Cardiac septum (tissue), 1 donor: ENCODE results near the gene FLYWCH2. TPM values are rescaled to one million over a fixed set of nuclear protein-coding genes. Genes with fewer than 3 reads are reported as not detected.
"Not testable (repeated sequence)": the region's sequence is repeated elsewhere in the genome, so short reads cannot be mapped to it uniquely, and the experiment has no call there.

Experiments
- DNase-seq: peaks from one replicate; pipeline ENCODE4 v3.0.0-alpha.2; 2020; ENCODE audit warnings: low spot score
- intact Hi-C: fragments of 100-400 bp; cut with DNase I; formaldehyde crosslinking; loops from one replicate; pipeline ENCODE4 v1.14.0; 2022
- total RNA-seq: library from RNA; stranded (reverse); fragmentation: NEBNext Ultra II Directional; extraction: Animal tissue kit (Norgen Biotek cat#: 25700); gene quantifications from one replicate; pipeline ENCODE4 v1.2.1, GENCODE V29; 2021
- donor health status: DM: no; HTN: no; CAD: no.

Gene FLYWCH2
- total RNA-seq, 1 donor from 2014 or later = 20.8 TPM

- intact Hi-C loops, DNase-seq: not testable (repeated sequence)
Measured at GRCh38 chr16:2928151-2928550, 45.1 kb downstream of the FLYWCH2 start.

- DNase-seq = no peak
- intact Hi-C loops = no loop called here
Measured at GRCh38 chr16:2928796-2929195, 45.8 kb downstream of the FLYWCH2 start.

- DNase-seq = no peak
- intact Hi-C loops = no loop called here
Measured at GRCh38 chr16:2929693-2930092, 46.7 kb downstream of the FLYWCH2 start.

- intact Hi-C loops = no loop called here
- DNase-seq = no peak
Measured at GRCh38 chr16:2930236-2930635, 47.2 kb downstream of the FLYWCH2 start.

- intact Hi-C loops, DNase-seq: not testable (repeated sequence)
Measured at GRCh38 chr16:2931231-2931914, 48.4 kb downstream of the FLYWCH2 start.

- no peak for DNase-seq
Measured at GRCh38 chr16:2933136-2933535, 50.1 kb downstream of the FLYWCH2 start.

GRCh38 chr16:2933701-2934100 lies 50.7 kb downstream of the FLYWCH2 start:
- intact Hi-C loops = no loop called here
- no peak for DNase-seq

More at GRCh38 chr16:2933136-2933535, 50.1 kb downstream of the FLYWCH2 start:
- intact Hi-C loops = no loop called here

- intact Hi-C loops = no loop called here
- DNase-seq = no peak
Measured at GRCh38 chr16:2934450-2934849, 51.4 kb downstream of the FLYWCH2 start.

- intact Hi-C loops = no loop called here
- no peak for DNase-seq
Measured at GRCh38 chr16:2936436-2937011, 53.5 kb downstream of the FLYWCH2 start.

- DNase-seq = no peak
- intact Hi-C loops = no loop called here
Measured at GRCh38 chr16:2937170-2937569, 54.2 kb downstream of the FLYWCH2 start.

- DNase-seq = no peak
- intact Hi-C loops = no loop called here
Measured at GRCh38 chr16:2938206-2938605, 55.2 kb downstream of the FLYWCH2 start.

- DNase-seq = no peak
- intact Hi-C loops = no loop called here
Measured at GRCh38 chr16:2939968-2940367, 57.0 kb downstream of the FLYWCH2 start.

GRCh38 chr16:2942045-2942444 lies 59.0 kb downstream of the FLYWCH2 start:
- no peak for DNase-seq
- intact Hi-C loops = no loop called here

GRCh38 chr16:2943716-2944115 lies 60.7 kb downstream of the FLYWCH2 start:
- DNase-seq, intact Hi-C loops: not testable (repeated sequence)

GRCh38 chr16:2946649-2947048 lies 63.6 kb downstream of the FLYWCH2 start:
- intact Hi-C loops = no loop called here
- no peak for DNase-seq

Other genes with a start within 250 kb of the FLYWCH2 start
- 13.9 TPM for gene KCTD5, start 200.7 kb upstream of the FLYWCH2 start, total RNA-seq
- 0.40 TPM for gene PRSS27, start 163.0 kb upstream of the FLYWCH2 start, total RNA-seq
- 335 TPM for gene SRRM2, start 130.6 kb upstream of the FLYWCH2 start, total RNA-seq
- gene ELOB, start 105.9 kb upstream of the FLYWCH2 start, total RNA-seq = 278 TPM
- not detected for gene PRSS33, start 95.7 kb upstream of the FLYWCH2 start, total RNA-seq
- not detected for gene PRSS41, start 84.7 kb upstream of the FLYWCH2 start, total RNA-seq
- not detected for gene PRSS21, start 66.0 kb upstream of the FLYWCH2 start, total RNA-seq
- gene ZG16B, start 52.9 kb upstream of the FLYWCH2 start, total RNA-seq = not detected
- not detected for gene PRSS22, start 25.0 kb upstream of the FLYWCH2 start, total RNA-seq
- gene FLYWCH1, start 28.7 kb downstream of the FLYWCH2 start, total RNA-seq = 43.5 TPM
- gene KREMEN2, start 81.1 kb downstream of the FLYWCH2 start, total RNA-seq = not detected
- gene PAQR4, start 86.1 kb downstream of the FLYWCH2 start, total RNA-seq = 10.9 TPM
- gene PKMYT1, start 97.2 kb downstream of the FLYWCH2 start, total RNA-seq = 1.8 TPM
- 2.3 TPM for gene CLDN9, start 129.7 kb downstream of the FLYWCH2 start, total RNA-seq
- 0.16 TPM for gene CLDN6, start 135.0 kb downstream of the FLYWCH2 start, total RNA-seq
- 229 TPM for gene TNFRSF12A, start 137.2 kb downstream of the FLYWCH2 start, total RNA-seq
- 41.3 TPM for gene HCFC1R1, start 140.7 kb downstream of the FLYWCH2 start, total RNA-seq
- gene THOC6, start 140.8 kb downstream of the FLYWCH2 start, total RNA-seq = 13.9 TPM
- not detected for gene BICDL2, start 153.7 kb downstream of the FLYWCH2 start, total RNA-seq
- gene MMP25, start 163.3 kb downstream of the FLYWCH2 start, total RNA-seq = 3.0 TPM
- 32.3 TPM for gene IL32, start 182.4 kb downstream of the FLYWCH2 start, total RNA-seq
- gene ZSCAN10, start 216.1 kb downstream of the FLYWCH2 start, total RNA-seq = not detected
- gene ZNF205, start 229.4 kb downstream of the FLYWCH2 start, total RNA-seq = 6.5 TPM